HEK293T (cell line): ENCODE data around the gene TM4SF4.

Experiments
- BHLHE40 ChIP-seq: fragments of 450-650 bp; IDR thresholded peaks from 2 replicates; pipeline ENCODE4 v1.6.1; 2016; ENCODE audit warnings: mild to moderate bottlenecking, moderate library complexity, borderline replicate concordance
- LEF1 ChIP-seq: fragments of 450-650 bp; IDR thresholded peaks from 2 replicates; pipeline ENCODE4 v1.6.1; 2017; ENCODE audit warnings: mild to moderate bottlenecking, borderline replicate concordance
- PKNOX1 ChIP-seq: fragments of 450-650 bp; IDR thresholded peaks from 2 replicates; pipeline ENCODE4 v1.6.1; 2016
- SP1 ChIP-seq: fragments of 450-650 bp; IDR thresholded peaks from 2 replicates; pipeline ENCODE4 v1.6.1; 2017
- ZNF384 ChIP-seq: fragments of 450-650 bp; IDR thresholded peaks from 2 replicates; pipeline ENCODE4 v1.6.1; 2016

- TF ChIP-seq BHLHE40 = no peak
- no peak for TF ChIP-seq PKNOX1
- TF ChIP-seq ZNF384 = no peak
- TF ChIP-seq SP1 = no peak
- no peak for TF ChIP-seq LEF1
Observed at GRCh38 chr3:149468504-149469212, 5.8 kb upstream of the TM4SF4 start.
